Activated T-cell treated with anti-CD3 and anti-CD28 coated beads, Interleukin-2, amount 50 U/mL, for 72 hours (primary cell): Measurements from ENCODE around the gene NMT1. TPM values are rescaled to one million over a fixed set of nuclear protein-coding genes. Genes with fewer than 3 reads are reported as not detected.

ENCODE experiments used
- ATAC-seq, 2 donors: fragments of 150-1000 bp; cut with Tn5 transposase; replicated peaks in 1 of 2; 2 replicates each; pipeline ENCODE4 v1.10.0; 2021; ENCODE audit warnings: moderate library complexity in 2 of 2, mild to moderate bottlenecking in 1 of 2
- DNase-seq, 2 donors: peaks; one replicate each; pipeline ENCODE4 v3.0.0; 2021 to 2022; ENCODE audit warnings: mixed read lengths in 1 of 2
- H3K27ac Mint-ChIP-seq: one replicate; pipeline ENCODE4 v1.8.0; 2022; ENCODE audit warnings: mild to moderate bottlenecking, moderate library complexity, mixed read lengths
- H3K27me3 Mint-ChIP-seq: one replicate; pipeline ENCODE4 v1.8.0; 2022; ENCODE audit warnings: low read depth, mixed read lengths
- H3K36me3 Mint-ChIP-seq, 2 donors: one replicate each; pipeline ENCODE4 v1.8.0; 2022; ENCODE audit warnings: mixed read lengths in 2 of 2, mild to moderate bottlenecking in 1 of 2; ENCODE audit not compliant: insufficient read depth in 2 of 2
- H3K4me1 Mint-ChIP-seq: one replicate; pipeline ENCODE4 v1.8.0; 2022; ENCODE audit warnings: low read depth, mixed read lengths
- H3K4me3 Mint-ChIP-seq, 2 donors: one replicate each; pipeline ENCODE4 v1.8.0; 2022; ENCODE audit warnings: mild to moderate bottlenecking in 2 of 2, mixed read lengths in 2 of 2, moderate library complexity in 2 of 2
- H3K9me3 Mint-ChIP-seq, 2 donors: one replicate each; pipeline ENCODE4 v1.8.0; 2022; ENCODE audit warnings: mixed read lengths in 2 of 2
- total RNA-seq, 2 donors: library from RNA; stranded (reverse); gene quantifications; one replicate each; pipeline ENCODE4 v1.2.3, GENCODE V29; 2022

NMT1 gene
- total RNA-seq, 2 donors from 2014 or later, result 130 to 145 TPM

GRCh38 chr17:45106096-45106495 lies 45.0 kb downstream of the NMT1 start:
- Mint-ChIP-seq H3K36me3 (peaks cover 6% of the 10 kb centered on the region in 2 donors), H3K27me3 (no peaks in the 10 kb centered on the region), H3K4me3 (no peak overlapping the region), H3K4me1 (no peaks in the 10 kb centered on the region), H3K9me3 (no peaks in the 10 kb centered on the region), H3K27ac (no peak overlapping the region)
- DNase-seq, result no peak
- ATAC-seq, result no peak

GRCh38 chr17:45106582-45106981 lies 45.5 kb downstream of the NMT1 start:
- Mint-ChIP-seq H3K4me3 (no peak overlapping the region), H3K4me1 (no peaks in the 10 kb centered on the region), H3K27ac (no peak overlapping the region), H3K36me3 (peaks cover 6% of the 10 kb centered on the region in 2 donors), H3K9me3 (no peaks in the 10 kb centered on the region), H3K27me3 (no peaks in the 10 kb centered on the region)
- ATAC-seq (no peak), DNase-seq (no peak)

GRCh38 chr17:45107293-45108010 lies 46.3 kb downstream of the NMT1 start:
- Mint-ChIP-seq H3K27me3 (no peaks in the 10 kb centered on the region), H3K4me3 (no peak overlapping the region), H3K4me1 (no peaks in the 10 kb centered on the region), H3K27ac (no peak overlapping the region), H3K36me3 (peaks cover 1 to 3% of the 10 kb centered on the region in 2 donors), H3K9me3 (no peaks in the 10 kb centered on the region)
- DNase-seq, result no peak
- ATAC-seq, result no peak

DNA sequence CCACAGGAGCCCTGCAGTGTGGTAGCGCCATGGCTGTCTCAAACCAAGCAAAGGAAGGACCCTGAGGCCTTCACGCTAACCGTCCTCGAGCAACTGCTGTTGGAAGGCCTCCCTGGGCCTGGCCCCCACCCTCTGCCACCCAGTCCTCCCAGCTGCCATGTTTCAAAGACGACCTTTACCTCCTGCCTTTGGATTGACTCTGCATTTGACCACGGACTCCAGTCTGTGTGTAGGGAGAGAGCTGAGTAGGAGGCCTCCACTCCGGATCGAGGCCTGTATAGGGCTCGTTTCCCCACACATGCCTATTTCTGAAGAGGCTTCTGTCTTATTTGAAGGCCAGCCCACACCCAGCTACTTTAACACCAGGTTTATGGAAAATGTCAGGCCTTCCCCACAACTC lies 46.9 kb downstream of the NMT1 start:
- ATAC-seq, result no peak
- DNase-seq, result no peak
- Mint-ChIP-seq H3K4me3 (no peak overlapping the region), H3K36me3 (peaks cover 0 to 3% of the 10 kb centered on the region in 2 donors), H3K9me3 (no peaks in the 10 kb centered on the region), H3K27ac (no peak overlapping the region), H3K27me3 (no peaks in the 10 kb centered on the region), H3K4me1 (no peaks in the 10 kb centered on the region)

GRCh38 chr17:45108595-45109521 lies 47.7 kb downstream of the NMT1 start:
- Mint-ChIP-seq H3K27me3 (no peaks in the 10 kb centered on the region), H3K4me3 (no peak overlapping the region), H3K27ac (no peak overlapping the region), H3K9me3 (no peaks in the 10 kb centered on the region), H3K36me3 (peaks cover 0 to 3% of the 10 kb centered on the region in 2 donors), H3K4me1 (no peaks in the 10 kb centered on the region)
- DNase-seq, result no peak
- ATAC-seq, result no peak

DNA sequence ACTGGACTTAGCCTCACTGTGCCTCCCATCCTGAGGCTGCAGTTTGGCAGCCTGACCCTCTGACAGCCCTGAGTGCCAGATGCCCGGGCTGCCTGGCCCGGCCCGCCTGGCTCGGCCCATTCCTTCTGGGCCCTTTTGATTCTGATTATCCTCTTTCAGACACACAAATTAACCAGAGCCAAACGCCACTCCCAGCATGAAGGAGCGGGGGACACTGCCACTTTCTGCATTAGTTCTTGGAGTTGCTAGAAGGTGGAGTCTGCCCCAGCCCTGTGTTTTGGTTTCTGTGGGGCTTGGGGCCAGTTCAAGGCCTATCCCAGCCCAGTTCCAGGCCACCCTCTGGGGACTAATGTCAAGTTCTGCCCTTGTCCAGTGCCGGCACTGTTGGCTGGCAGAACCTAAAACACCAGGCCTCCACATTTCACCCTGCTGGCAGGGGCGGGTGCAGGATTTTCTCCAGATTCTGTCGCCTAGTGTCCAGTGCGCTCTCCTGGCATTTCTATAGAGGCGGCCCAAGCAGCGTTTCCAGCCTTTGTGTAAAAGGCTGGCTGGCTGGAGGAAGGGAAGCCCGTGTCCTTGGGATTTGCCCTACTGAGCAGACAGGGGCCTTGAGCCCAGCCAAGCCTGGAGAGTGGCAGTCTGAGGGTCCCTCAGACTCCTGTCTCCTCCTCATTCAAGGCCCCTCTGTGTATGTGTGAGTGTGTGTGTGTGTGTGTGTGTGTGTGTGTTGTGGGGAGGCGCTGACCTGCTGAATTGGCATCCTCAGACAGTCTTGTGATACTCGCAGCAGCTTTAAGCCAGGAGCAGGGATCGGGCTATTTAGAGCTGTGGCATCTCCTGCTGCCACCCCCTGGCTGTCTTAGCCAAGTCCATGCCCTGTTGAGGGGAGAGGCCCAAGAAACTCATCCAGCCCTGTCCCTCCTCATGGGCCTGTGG lies 49.8 kb downstream of the NMT1 start:
- Mint-ChIP-seq H3K27ac (no peak overlapping the region), H3K4me3 (no peak overlapping the region), H3K9me3 (no peaks in the 10 kb centered on the region), H3K36me3 (no peaks in the 10 kb centered on the region), H3K27me3 (peaks cover 4% of the 10 kb centered on the region), H3K4me1 (no peaks in the 10 kb centered on the region)
- DNase-seq (no peak), ATAC-seq (no peak)

DNA sequence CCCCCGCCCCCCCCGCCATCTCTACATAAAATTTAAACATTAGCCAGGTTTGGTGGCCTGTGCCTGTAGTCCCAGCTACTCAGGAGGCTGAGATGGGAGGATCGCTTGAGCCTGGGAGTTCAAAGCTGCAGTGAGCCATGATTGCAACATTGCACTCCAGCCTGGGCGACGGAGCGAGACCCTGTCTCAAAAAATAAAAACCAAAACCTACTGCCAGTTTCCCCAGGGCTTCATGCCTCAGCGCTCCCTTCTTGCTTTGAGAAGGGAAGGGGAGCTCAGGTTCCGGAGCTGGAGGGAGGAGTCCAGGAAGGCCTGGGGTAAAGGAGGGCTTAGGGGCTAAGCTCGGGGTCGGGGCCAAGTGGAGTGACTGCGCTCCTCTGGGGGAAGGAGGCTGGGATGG lies 50.7 kb downstream of the NMT1 start:
- no peaks in the 10 kb centered on the region for H3K9me3 Mint-ChIP-seq
- H3K36me3 Mint-ChIP-seq, result no peaks in the 10 kb centered on the region
- peaks cover 5% of the 10 kb centered on the region for H3K27me3 Mint-ChIP-seq
- no peak overlapping the region for H3K4me3 Mint-ChIP-seq
- no peak for DNase-seq
- no peak for ATAC-seq
- no peaks in the 10 kb centered on the region for H3K4me1 Mint-ChIP-seq
- H3K27ac Mint-ChIP-seq, result no peak overlapping the region

DNA sequence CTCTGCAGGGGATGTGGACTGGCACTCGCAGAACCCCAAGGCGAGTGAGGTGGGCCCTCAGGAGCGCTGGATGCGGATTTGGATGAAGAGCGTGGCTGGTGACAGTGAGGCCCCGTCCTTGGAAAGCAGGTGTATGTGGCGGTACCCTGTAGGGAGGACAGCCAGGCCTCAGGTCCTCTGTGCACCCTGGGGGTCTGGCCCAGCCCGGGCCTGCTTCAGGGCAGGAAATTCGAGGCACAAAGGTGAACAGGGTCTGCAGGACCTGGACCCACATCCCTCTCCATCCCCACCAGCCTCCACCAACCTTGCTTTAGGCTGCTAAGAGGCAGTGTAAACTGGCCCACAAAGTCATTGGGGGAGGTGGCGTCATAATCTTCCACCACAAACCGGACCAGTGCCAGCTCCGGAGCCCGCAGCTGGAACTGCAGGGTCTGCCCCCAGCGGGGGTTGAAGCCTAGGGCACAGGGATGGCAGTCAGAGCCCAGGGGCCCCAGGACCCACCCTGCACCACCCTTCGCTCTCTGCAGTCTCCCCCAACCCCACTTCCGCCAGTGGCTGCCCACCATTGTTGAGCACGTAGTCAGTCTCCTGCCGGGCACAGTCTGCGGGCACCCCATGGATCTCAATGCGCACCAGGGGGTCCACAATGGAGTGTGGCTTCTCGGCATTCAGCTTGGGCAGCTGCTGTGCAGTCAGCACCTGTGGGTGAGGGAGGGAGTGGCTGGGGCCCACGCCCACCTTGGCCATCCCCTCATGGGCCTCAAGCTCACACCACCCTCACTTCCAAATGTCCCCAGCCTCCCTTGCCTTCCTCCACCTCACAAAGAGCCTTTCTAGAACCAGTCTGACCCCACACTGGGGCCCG lies 51.7 kb downstream of the NMT1 start:
- DNase-seq, result no peak
- no peak for ATAC-seq
- Mint-ChIP-seq H3K27ac (no peak overlapping the region), H3K4me3 (no peak overlapping the region), H3K9me3 (no peaks in the 10 kb centered on the region), H3K27me3 (peaks cover 5% of the 10 kb centered on the region), H3K4me1 (no peaks in the 10 kb centered on the region), H3K36me3 (no peaks in the 10 kb centered on the region)

- Mint-ChIP-seq H3K36me3 (no peaks in the 10 kb centered on the region), H3K9me3 (no peaks in the 10 kb centered on the region)
Measured at GRCh38 chr17:45113424-45113754, 52.3 kb downstream of the NMT1 start.

GRCh38 chr17:45114117-45114932 lies 53.2 kb downstream of the NMT1 start:
- Mint-ChIP-seq H3K27me3 (peaks cover 5% of the 10 kb centered on the region), H3K36me3 (no peaks in the 10 kb centered on the region), H3K4me1 (no peaks in the 10 kb centered on the region), H3K9me3 (no peaks in the 10 kb centered on the region), H3K27ac (no peak overlapping the region), H3K4me3 (no peak overlapping the region)
- ATAC-seq, result peak in 1 of 2 donors; percentile 13
- no peak for DNase-seq

More at GRCh38 chr17:45113424-45113754, 52.3 kb downstream of the NMT1 start:
- Mint-ChIP-seq H3K27ac (no peak overlapping the region), H3K4me3 (no peak overlapping the region), H3K27me3 (peaks cover 5% of the 10 kb centered on the region), H3K4me1 (no peaks in the 10 kb centered on the region)
- ATAC-seq, result no peak
- DNase-seq, result no peak

- H3K4me1 Mint-ChIP-seq, result no peaks in the 10 kb centered on the region
- no peak overlapping the region for H3K4me3 Mint-ChIP-seq
- no peak overlapping the region for H3K27ac Mint-ChIP-seq
- ATAC-seq (no peak), DNase-seq (no peak)
- H3K9me3 Mint-ChIP-seq, result no peaks in the 10 kb centered on the region
- peaks cover 5% of the 10 kb centered on the region for H3K27me3 Mint-ChIP-seq
- H3K36me3 Mint-ChIP-seq, result no peaks in the 10 kb centered on the region
Measured at GRCh38 chr17:45115015-45115625, 54.0 kb downstream of the NMT1 start.
